GM12891 (cell line): ENCODE results near the gene COLEC11.

Experiments used
- POLR2AphosphoS5 ChIP-seq: IDR thresholded peaks from 2 replicates; pipeline ENCODE4 v1.6.1; 2011; ENCODE audit warnings: low read depth, low read length, control low read depth
- TAF1 ChIP-seq: IDR thresholded peaks from 2 replicates; pipeline ENCODE4 v1.6.1; 2011; ENCODE audit warnings: low read depth, low read length, control low read depth

GRCh38 chr2:3604207-3604877, 9.4 kb downstream of the COLEC11 start:
- TF ChIP-seq POLR2AphosphoS5 (no peak), TAF1 (no peak)
